Measurements from ENCODE around the gene NDUFAF7. TPM values are rescaled to one million over a fixed set of nuclear protein-coding genes. Genes with fewer than 3 reads are reported as not detected.

The NDUFAF7 gene, protein sequence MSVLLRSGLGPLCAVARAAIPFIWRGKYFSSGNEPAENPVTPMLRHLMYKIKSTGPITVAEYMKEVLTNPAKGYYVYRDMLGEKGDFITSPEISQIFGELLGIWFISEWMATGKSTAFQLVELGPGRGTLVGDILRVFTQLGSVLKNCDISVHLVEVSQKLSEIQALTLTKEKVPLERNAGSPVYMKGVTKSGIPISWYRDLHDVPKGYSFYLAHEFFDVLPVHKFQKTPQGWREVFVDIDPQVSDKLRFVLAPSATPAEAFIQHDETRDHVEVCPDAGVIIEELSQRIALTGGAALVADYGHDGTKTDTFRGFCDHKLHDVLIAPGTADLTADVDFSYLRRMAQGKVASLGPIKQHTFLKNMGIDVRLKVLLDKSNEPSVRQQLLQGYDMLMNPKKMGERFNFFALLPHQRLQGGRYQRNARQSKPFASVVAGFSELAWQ
- total RNA-seq = 22.0 and 28.0 TPM in 2 replicates
- 25.0 and 27.9 TPM in 2 replicates for polyA plus RNA-seq

DNA sequence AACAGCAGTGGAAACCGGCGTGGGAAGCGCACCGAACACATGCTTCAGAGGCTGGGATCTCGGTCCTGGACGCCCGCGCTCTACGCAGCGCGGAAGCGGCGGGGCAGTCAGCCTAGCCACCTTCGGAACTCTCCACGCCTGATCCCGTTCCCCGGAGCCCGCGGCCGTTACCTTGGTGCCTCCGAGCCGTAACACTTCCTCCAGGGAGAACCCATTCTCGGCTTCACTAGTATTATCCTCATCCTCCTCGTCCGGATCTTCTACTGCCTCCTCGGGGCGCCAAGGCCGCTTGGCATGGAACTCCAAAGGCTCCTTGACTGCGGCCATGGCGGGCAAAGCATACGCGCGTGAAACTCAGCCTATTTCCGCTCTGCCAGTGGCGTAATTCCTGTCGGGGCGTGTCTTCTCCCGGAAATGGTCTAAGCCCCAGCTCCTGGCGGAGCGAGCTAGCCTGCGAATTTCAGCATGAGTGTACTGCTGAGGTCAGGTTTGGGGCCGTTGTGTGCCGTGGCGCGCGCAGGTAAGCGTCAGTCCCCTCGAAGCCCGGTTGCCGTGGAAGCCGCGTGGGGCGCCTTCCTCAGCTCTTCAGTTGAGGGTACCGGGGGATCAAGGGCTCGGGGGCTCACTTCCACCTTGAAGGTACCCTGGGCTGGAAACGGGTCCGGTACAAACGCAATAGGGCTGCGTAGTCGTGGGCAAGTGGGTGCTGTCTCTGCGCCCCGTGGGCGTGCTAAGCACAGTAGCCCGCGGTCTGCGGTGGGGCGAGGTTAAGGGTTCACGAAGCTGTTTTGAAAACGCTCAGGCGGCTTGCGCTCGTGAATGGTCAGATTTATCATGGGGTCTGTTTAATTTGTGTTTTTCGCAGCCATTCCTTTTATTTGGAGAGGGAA lies at the start of gene NDUFAF7, which contains the start of gene CEBPZ:
TSS of gene NDUFAF7 (plus strand) at position 418 of the 890 bp plus-strand sequence. CDS start at position 466, 48 bp downstream.
TSS of gene CEBPZ (minus strand) at position 356 of the 890 bp plus-strand sequence. CDS start at position 327, 29 bp downstream.
- Histone ChIP-seq H3K4me3 (peak within 1 kb of the TSS; percentile 95), H3K27ac (peak within 1 kb of the TSS; percentile 90), H3K36me3 (peaks cover 17% of the 10 kb centered on the region), H3K27me3 (no peaks in the 10 kb centered on the region), H3K9me3 (ENCODE audit: low read depth) (no peaks in the 10 kb centered on the region), H3K4me1 (ENCODE audit: low read depth) (peaks cover 5% of the 10 kb centered on the region)
- DNase-seq (ENCODE audit: low read depth in 1 of 2, low spot score in 1 of 2) = peak; percentile 94
- TF ChIP-seq CTCF (IDR thresholded peaks at IDR 0.05; ENCODE audit: low read depth, low read length) = no peak

GRCh38 chr2:37181726-37182684 lies 49.5 kb upstream of the NDUFAF7 start:
- Histone ChIP-seq H3K4me3 (no peak overlapping the region), H3K27ac (no peak overlapping the region)
- no peak for DNase-seq (ENCODE audit: low read depth in 1 of 2, low spot score in 1 of 2)

GRCh38 chr2:37188570-37188969 lies 42.9 kb upstream of the NDUFAF7 start, which contains the start of gene SULT6B1:
TSS of gene SULT6B1 (minus strand) at chr2:37188670. CDS start at chr2:37188640, 30 bp downstream.
- H3K27me3 ChIP-seq = no peaks in the 10 kb centered on the region
- no peaks in the 10 kb centered on the region for H3K9me3 ChIP-seq (ENCODE audit: low read depth)
- no peak for DNase-seq (ENCODE audit: low read depth in 1 of 2, low spot score in 1 of 2)
- TF ChIP-seq CTCF (IDR thresholded peaks at IDR 0.05; ENCODE audit: low read depth, low read length) = no peak
- no peak within 1 kb of the TSS for H3K4me3 ChIP-seq
- H3K36me3 ChIP-seq = no peaks in the 10 kb centered on the region
- H3K4me1 ChIP-seq (ENCODE audit: low read depth) = no peaks in the 10 kb centered on the region
- H3K27ac ChIP-seq = no peak within 1 kb of the TSS

More at GRCh38 chr2:37181726-37182684, 49.5 kb upstream of the NDUFAF7 start:
- no peaks in the 10 kb centered on the region for H3K36me3 ChIP-seq
- no peaks in the 10 kb centered on the region for H3K27me3 ChIP-seq
- H3K9me3 ChIP-seq (ENCODE audit: low read depth) = no peaks in the 10 kb centered on the region
- no peak for TF ChIP-seq CTCF (IDR thresholded peaks at IDR 0.05; ENCODE audit: low read depth, low read length)
- no peaks in the 10 kb centered on the region for H3K4me1 ChIP-seq (ENCODE audit: low read depth)

GRCh38 chr2:37189452-37190153 lies 41.9 kb upstream of the NDUFAF7 start:
- Histone ChIP-seq H3K36me3 (no peaks in the 10 kb centered on the region), H3K4me1 (ENCODE audit: low read depth) (no peaks in the 10 kb centered on the region), H3K9me3 (ENCODE audit: low read depth) (no peaks in the 10 kb centered on the region), H3K4me3 (no peak overlapping the region), H3K27ac (no peak overlapping the region), H3K27me3 (no peaks in the 10 kb centered on the region)
- DNase-seq (ENCODE audit: low read depth in 1 of 2, low spot score in 1 of 2) = peak in 1 of 2 donors; percentile 83
- TF ChIP-seq CTCF (IDR thresholded peaks at IDR 0.05; ENCODE audit: low read depth, low read length) = peak; percentile 14

All from cardiac muscle cell (in vitro differentiated cells and primary cell).